Left lobe of liver (tissue), 2 donors: Measurements from ENCODE around the gene PTCHD4. TPM values are rescaled to one million over a fixed set of nuclear protein-coding genes. Genes with fewer than 3 reads are reported as not detected.
"Not testable (repeated sequence)": the region's sequence is repeated elsewhere in the genome, so short reads cannot be mapped to it uniquely, and the experiment has no call there.

Experiments
- ATAC-seq: fragments of 200-7000 bp; cut with Tn5 transposase; one replicate; pipeline ENCODE4 v1.9.1; 2020; ENCODE audit warnings: mild to moderate bottlenecking, moderate library complexity
- DNase-seq: peaks from one replicate; pipeline ENCODE4 v3.0.0-alpha.2; 2020; ENCODE audit warnings: low spot score
- total RNA-seq: library from RNA; stranded (reverse); gene quantifications from one replicate; pipeline ENCODE4 v1.2.1, GENCODE V29; 2021
- donor health status: DM: no; HTN: no; CAD: no; lungs with moderate emphysema.
- donor health status: DM: no; HTN: yes; CAD: no.

The PTCHD4 gene
- 0.18 TPM for total RNA-seq

- DNase-seq (no peak), ATAC-seq (no peak)
Measured at GRCh38 chr6:48111143-48111506, at the start of gene PTCHD4. Gene PTCHD4, minus strand, starts transcription at chr6:48111197. Its CDS starts 42,240 bp downstream, at chr6:48068957.

GRCh38 chr6:48151142-48151541 is 40.1 kb upstream of the PTCHD4 start:
- no peak for DNase-seq
- ATAC-seq = no peak

- DNase-seq = no peak
- no peak for ATAC-seq
Measured at GRCh38 chr6:48150701-48151100, 39.7 kb upstream of the PTCHD4 start.

GRCh38 chr6:48147051-48147450 is 36.1 kb upstream of the PTCHD4 start:
- no peak for DNase-seq
- no peak for ATAC-seq

GRCh38 chr6:48144021-48144420 is 33.0 kb upstream of the PTCHD4 start:
- no peak for DNase-seq
- no peak for ATAC-seq

- no peak for ATAC-seq
- no peak for DNase-seq
Measured at GRCh38 chr6:48141975-48142374, 31.0 kb upstream of the PTCHD4 start.

- no peak for ATAC-seq
- DNase-seq = no peak
Measured at GRCh38 chr6:48139818-48140614, 29.0 kb upstream of the PTCHD4 start.

- ATAC-seq = no peak
- no peak for DNase-seq
Measured at GRCh38 chr6:48136856-48137255, 25.9 kb upstream of the PTCHD4 start.

GRCh38 chr6:48135323-48136084 is 24.5 kb upstream of the PTCHD4 start:
- DNase-seq (no peak), ATAC-seq (no peak)

GRCh38 chr6:48134246-48134645 is 23.2 kb upstream of the PTCHD4 start:
- no peak for ATAC-seq
- no peak for DNase-seq

- no peak for DNase-seq
- no peak for ATAC-seq
Measured at GRCh38 chr6:48123601-48124000, 12.6 kb upstream of the PTCHD4 start.

- not testable (repeated sequence) for DNase-seq, ATAC-seq
Measured at GRCh38 chr6:48121983-48122749, 11.2 kb upstream of the PTCHD4 start.

- ATAC-seq = no peak
Measured at GRCh38 chr6:48116699-48117645, 6.0 kb upstream of the PTCHD4 start.

GRCh38 chr6:48113130-48113529 is 2.1 kb upstream of the PTCHD4 start:
- DNase-seq (no peak), ATAC-seq (no peak)

More at GRCh38 chr6:48116699-48117645, 6.0 kb upstream of the PTCHD4 start:
- DNase-seq = no peak

GRCh38 chr6:48111575-48111974 is 578 bp upstream of the PTCHD4 start:
- ATAC-seq = no peak
- no peak for DNase-seq

GRCh38 chr6:48110436-48111142 is 408 bp downstream of the PTCHD4 start:
- ATAC-seq (no peak), DNase-seq (no peak)

GRCh38 chr6:48109944-48110343 is 1.1 kb downstream of the PTCHD4 start:
- ATAC-seq = no peak
- DNase-seq = no peak

- not testable (repeated sequence) for ATAC-seq, DNase-seq
Measured at GRCh38 chr6:48102476-48103195, 8.4 kb downstream of the PTCHD4 start.

GRCh38 chr6:48101290-48101689 is 9.7 kb downstream of the PTCHD4 start:
- DNase-seq (no peak), ATAC-seq (no peak)
